Right cardiac atrium (tissue), 5 donors: ENCODE measurements around the gene MNT. TPM values are rescaled to one million over a fixed set of nuclear protein-coding genes. Genes with fewer than 3 reads are reported as not detected.

ENCODE experiments used
- ATAC-seq, 2 donors: fragments of 200-7000 bp; cut with Tn5 transposase; one replicate each; pipeline versions ENCODE4 v1.8.0 to v1.9.1; 2020; ENCODE audit warnings: moderate library complexity in 2 of 2, mild to moderate bottlenecking in 1 of 2
- DNase-seq, 3 donors: peaks; one replicate each; pipeline ENCODE4 v3.0.0-alpha.2; 2020
- H3K27ac ChIP-seq: one replicate; pipeline ENCODE4 v1.5.1; 2013; ENCODE audit warnings: mild to moderate bottlenecking, low read length, control low read depth, moderate library complexity
- H3K27me3 ChIP-seq: one replicate; pipeline ENCODE4 v1.6.1; 2013; ENCODE audit not compliant: control insufficient read depth, insufficient read depth
- H3K4me1 ChIP-seq: one replicate; pipeline ENCODE4 v1.6.1; 2013; ENCODE audit warnings: low read length; ENCODE audit not compliant: control insufficient read depth, insufficient read depth
- H3K4me3 ChIP-seq: one replicate; pipeline ENCODE4 v1.5.1; 2013; ENCODE audit warnings: low read length, control low read depth
- H3K9me3 ChIP-seq: one replicate; pipeline ENCODE4 v1.6.1; 2013; ENCODE audit warnings: low read length; ENCODE audit not compliant: control insufficient read depth
- WGBS: extraction: QIAGEN DNeasy Blood & Tissue Kit; methylation state at CpG from one replicate; pipeline ENCODE4 v1.1.7; 2013; 5-methylcytosine and 5-hydroxymethylcytosine counted together
- intact Hi-C, 4 donors: fragments of 100-400 bp; cut with DNase I; formaldehyde crosslinking; loops; one replicate each; pipeline versions ENCODE4 v1.11.0 to v1.14.0; 2022 to 2023
- polyA plus RNA-seq: library from polyadenylated mRNA; stranded (reverse); fragments of 200-250 nt; gene quantifications from one replicate; pipeline ENCODE4 v1.2.3, GENCODE V29; 2013
- total RNA-seq, 4 donors: library from RNA; stranded (reverse); fragmentation: NEBNext Ultra II Directional; extraction: Animal tissue kit (Norgen Biotek cat#: 25700); gene quantifications; one replicate each; pipeline ENCODE4 v1.2.1, GENCODE V29; 2021
- donor health status: healthy with polysubstance abuse.
- donor health status: DM: no; HTN: yes; CAD: no.
- donor health status: DM: no; HTN: no; CAD: no.
- donor health status: DM: no; HTN: yes; CAD: no; lungs with severe emphysema.
- donor health status: DM: yes; HTN: yes; CAD: no.

Gene MNT
- total and polyA plus RNA-seq, 5 donors: 6.8 to 11.8 (median 10.6) TPM

- Histone ChIP-seq H3K27me3 (no peaks in the 10 kb centered on the region), H3K9me3 (no peaks in the 10 kb centered on the region), H3K27ac (no peak overlapping the region), H3K4me3 (no peak overlapping the region), H3K4me1 (no peaks in the 10 kb centered on the region)
- DNase-seq (peak in 1 of 3 donors; percentile 0), ATAC-seq (peak in 1 of 2 donors; percentile 8)
- WGBS: 92% methylated on average over 10 of the region's 10 CpGs
- intact Hi-C loops: no loop called here
These were observed 42.9 kb downstream of the MNT start for GRCh38 chr17:2357931-2358434.

- peak in 1 of 3 donors; percentile 1 for DNase-seq
- intact Hi-C loops: no loop called here
- Histone ChIP-seq H3K4me1 (no peaks in the 10 kb centered on the region), H3K4me3 (no peak overlapping the region), H3K27me3 (no peaks in the 10 kb centered on the region), H3K9me3 (no peaks in the 10 kb centered on the region), H3K27ac (no peak overlapping the region)
- ATAC-seq: no peak
- 95% methylated on average over 4 of the region's 4 CpGs for WGBS
These were observed 43.6 kb downstream of the MNT start for GRCh38 chr17:2357237-2357636.

DNA sequence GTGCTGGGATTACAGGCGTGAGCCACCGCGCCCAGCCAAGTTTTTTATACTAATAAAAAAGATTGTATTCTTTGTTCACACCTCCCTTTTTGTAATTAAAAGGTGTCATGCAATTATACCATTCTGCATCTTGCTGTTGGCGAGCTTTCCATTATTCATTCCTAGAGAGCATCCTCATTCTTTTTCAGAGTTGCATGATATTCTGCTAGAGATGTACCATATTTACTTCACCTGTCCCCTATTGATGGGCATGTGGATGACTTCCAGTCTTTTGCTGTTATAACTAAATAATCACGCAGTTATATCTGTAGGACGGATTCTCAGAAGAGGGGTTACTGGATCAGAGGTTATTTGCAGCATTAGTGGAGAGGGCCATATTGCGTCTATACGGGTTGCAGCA lies 46.5 kb downstream of the MNT start:
- DNase-seq: no peak
- WGBS: 85% methylated on average over 8 of the region's 8 CpGs
- no peaks in the 10 kb centered on the region for H3K9me3 ChIP-seq
- intact Hi-C loops: no loop called here
- H3K27ac ChIP-seq: no peak overlapping the region
- no peak for ATAC-seq
- H3K4me1 ChIP-seq: no peaks in the 10 kb centered on the region
- H3K4me3 ChIP-seq: no peak overlapping the region
- no peaks in the 10 kb centered on the region for H3K27me3 ChIP-seq

GRCh38 chr17:2351269-2351668 lies 49.6 kb downstream of the MNT start:
- H3K27ac ChIP-seq: no peak overlapping the region
- ATAC-seq: no peak
- intact Hi-C loops: no loop called here

DNA sequence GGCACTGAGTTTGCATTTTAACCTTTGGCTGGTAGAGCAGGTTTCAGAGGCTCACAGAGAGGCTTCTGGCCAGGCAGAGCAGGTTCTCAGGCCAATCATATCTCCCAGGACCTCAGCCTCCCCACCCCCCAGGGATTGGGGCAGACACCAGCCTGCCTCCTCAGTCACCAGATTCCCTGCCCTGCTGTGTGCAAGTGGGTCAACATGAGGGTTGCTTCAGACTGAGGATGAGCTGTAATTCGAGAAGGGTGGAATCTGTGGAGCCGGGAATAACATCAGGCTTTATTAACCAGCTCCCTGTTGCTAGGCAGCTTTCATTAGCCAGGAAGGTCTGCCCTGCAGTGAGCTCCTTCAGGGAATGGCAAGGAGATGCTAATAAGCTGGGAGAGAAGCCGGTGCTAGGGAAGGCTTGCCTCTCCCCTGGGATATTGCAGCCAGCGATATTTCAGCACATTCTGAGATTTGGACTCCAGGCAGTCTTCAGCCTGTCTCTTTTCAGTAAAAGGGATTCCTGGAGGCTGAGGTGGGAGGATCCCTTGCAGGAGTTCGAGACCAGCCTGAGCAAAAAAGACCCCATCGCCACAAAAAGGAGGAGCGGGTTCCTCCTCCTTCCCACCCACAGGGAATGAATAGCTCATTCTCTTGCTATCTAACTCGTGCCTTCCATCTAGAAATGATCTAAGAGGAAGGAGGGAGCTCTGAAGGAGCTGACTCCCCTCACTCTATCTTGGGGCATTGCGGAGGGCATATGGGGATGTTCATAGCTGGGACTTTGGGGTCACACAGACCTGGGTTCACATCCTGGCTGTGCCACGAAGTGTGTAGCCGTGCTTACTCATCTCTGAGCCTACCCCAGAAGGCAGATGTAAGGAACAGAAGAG lies 52.8 kb downstream of the MNT start:
- peak in 1 of 3 donors; percentile 65 for DNase-seq
- no peaks in the 10 kb centered on the region for H3K9me3 ChIP-seq
- peak; percentile 51 to 79 for ATAC-seq
- H3K27ac ChIP-seq: peak overlapping the region; percentile 12
- H3K4me3 ChIP-seq: no peak overlapping the region
- peaks cover 3% of the 10 kb centered on the region for H3K4me1 ChIP-seq
- WGBS: 63% methylated on average over 11 of the region's 11 CpGs
- H3K27me3 ChIP-seq: no peaks in the 10 kb centered on the region
- intact Hi-C loops: no loop called here

More at GRCh38 chr17:2351269-2351668, 49.6 kb downstream of the MNT start:
- H3K4me1 ChIP-seq: peaks cover 3% of the 10 kb centered on the region
- 93% methylated on average over 6 of the region's 6 CpGs for WGBS
- H3K27me3 ChIP-seq: no peaks in the 10 kb centered on the region
- no peaks in the 10 kb centered on the region for H3K9me3 ChIP-seq
- no peak overlapping the region for H3K4me3 ChIP-seq
- DNase-seq: peak in 1 of 3 donors; percentile 8

DNA sequence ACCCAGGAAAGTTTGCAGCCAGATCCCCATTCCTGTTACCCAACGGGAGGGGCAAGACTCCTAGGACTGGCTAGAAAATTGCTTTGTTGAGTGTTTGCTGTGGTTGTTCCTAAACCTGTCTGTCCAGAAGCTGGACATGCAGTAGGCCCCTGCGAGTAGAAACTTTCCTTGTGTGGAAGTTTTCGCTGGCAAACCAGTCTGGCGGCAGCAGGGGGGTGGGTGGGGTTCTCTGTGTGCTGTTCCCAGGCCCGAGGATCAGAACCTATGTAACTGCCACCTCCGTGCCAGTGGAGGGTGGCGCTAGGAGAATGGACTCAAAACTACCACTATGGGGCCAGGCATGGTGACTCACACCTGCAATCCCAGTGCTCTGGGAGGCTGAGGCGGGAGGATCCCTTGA lies 54.4 kb downstream of the MNT start:
- Histone ChIP-seq H3K27ac (no peak overlapping the region), H3K4me1 (peaks cover 3% of the 10 kb centered on the region), H3K27me3 (no peaks in the 10 kb centered on the region), H3K9me3 (no peaks in the 10 kb centered on the region), H3K4me3 (no peak overlapping the region)
- DNase-seq (no peak), ATAC-seq (no peak)
- 93% methylated on average over 8 of the region's 8 CpGs for WGBS
- intact Hi-C loops: no loop called here

DNA sequence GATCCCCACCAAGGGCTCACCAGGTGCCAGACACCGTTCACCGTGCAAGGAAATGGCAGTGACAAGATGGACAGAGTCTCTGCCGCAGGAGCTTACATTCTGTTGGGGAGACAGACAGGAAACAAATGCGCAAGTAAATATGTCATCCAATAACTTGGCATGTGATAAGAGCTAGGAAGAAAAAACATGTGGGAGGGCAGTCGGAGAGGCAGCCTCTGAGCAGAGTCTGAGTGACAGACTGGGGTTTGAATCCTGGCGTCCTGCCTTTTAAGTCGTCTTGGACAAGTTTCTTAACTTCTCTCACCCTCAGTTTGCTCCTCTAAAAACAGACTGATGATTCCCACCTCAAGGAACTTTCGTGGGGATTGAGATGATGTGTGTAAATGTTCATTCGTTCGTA lies 56.3 kb downstream of the MNT start:
- H3K27me3 ChIP-seq: no peaks in the 10 kb centered on the region
- 49% methylated on average over 10 of the region's 10 CpGs for WGBS
- ATAC-seq (no peak), DNase-seq (no peak)
- H3K4me1 ChIP-seq: peaks cover 3% of the 10 kb centered on the region
- H3K9me3 ChIP-seq: no peaks in the 10 kb centered on the region
- no peak overlapping the region for H3K4me3 ChIP-seq
- H3K27ac ChIP-seq: no peak overlapping the region
- intact Hi-C loops: no loop called here

DNA sequence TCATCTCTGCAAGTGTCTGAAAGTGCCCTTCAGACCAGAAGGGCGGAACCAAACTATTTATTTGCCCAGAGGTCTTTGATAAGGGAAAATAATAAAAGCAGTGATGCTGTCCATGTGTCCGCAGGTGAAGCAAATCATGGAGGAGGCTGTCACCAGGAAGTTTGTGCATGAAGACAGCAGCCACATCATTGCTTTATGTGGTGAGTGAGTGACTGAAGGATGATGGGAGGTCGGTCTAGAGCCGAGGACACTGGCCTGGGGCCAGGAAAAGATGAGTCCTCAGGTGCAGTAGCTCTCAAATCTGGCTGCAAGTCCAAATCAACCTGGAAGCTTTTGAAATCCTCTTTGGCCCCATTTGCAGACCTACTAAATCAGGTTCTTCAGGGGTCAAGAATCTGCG lies 57.4 kb downstream of the MNT start:
- ATAC-seq (no peak), DNase-seq (no peak)
- intact Hi-C loops: no loop called here
- Histone ChIP-seq H3K9me3 (no peaks in the 10 kb centered on the region), H3K27ac (no peak overlapping the region), H3K4me3 (no peak overlapping the region), H3K4me1 (peaks cover 2% of the 10 kb centered on the region), H3K27me3 (no peaks in the 10 kb centered on the region)
- 66% methylated on average over 5 of the region's 5 CpGs for WGBS

DNA sequence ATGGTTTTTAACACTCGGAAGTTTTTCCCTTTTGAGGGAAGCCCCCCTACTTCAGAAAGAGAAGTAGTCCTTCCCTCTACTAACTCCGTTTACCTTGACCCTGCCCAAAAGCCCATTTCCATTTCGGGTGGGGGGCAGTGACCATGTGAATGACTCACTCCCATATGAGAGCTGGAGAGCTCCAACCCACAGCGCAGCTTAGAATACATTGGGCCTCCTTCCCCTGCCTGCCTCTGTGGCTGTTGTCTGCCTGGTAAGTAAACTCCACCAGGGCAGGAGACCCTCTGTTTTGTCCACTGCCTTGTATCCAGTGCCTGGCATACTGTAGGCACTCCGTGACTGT lies 62.6 kb downstream of the MNT start:
- no peaks in the 10 kb centered on the region for H3K27me3 ChIP-seq
- no peaks in the 10 kb centered on the region for H3K9me3 ChIP-seq
- H3K4me1 ChIP-seq: peaks cover 2% of the 10 kb centered on the region
- peak overlapping the region; percentile 92 for H3K4me3 ChIP-seq
- DNase-seq (no peak), ATAC-seq (no peak)
- peak overlapping the region; percentile 16 for H3K27ac ChIP-seq
- 22% methylated on average over 5 of the region's 5 CpGs for WGBS
- intact Hi-C loops: no loop called here

DNA sequence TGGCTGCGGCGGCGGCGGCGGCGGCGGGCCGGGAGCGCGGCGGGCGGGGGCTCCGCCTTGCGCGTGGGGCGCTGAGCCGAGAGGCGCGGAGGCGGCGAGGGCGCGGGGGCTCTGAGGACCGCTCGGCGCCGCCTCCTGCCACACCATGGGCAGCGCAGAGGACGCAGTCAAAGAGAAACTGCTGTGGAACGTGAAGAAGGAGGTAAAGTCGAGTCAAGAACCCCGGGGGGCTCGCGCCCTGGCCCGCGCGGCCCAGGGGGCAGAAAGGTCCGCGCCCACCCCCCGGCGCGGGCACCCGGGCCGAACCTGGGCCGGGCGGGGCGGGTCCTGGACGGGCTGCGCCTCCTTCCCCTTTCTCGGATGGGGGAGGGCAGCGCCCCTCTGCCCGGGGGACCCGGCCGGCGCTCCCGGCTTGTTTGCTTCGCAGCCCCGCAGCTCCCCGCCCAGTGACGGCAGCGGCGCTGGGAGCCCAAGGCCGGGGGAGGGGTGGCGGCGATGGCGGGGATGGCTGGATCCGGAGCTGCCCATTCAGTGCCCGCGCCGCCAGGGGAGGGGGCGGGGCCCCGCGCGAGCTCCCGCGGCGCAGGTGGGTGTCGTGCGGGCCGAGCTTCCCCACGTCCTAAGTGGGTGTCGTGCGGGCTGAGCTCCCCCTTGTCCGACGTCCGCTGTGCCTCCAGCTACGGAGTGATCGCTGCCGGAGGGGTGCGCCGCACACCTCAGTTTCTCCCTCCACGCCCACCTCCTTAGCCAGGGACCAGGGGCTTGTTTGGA lies 63.1 kb downstream of the MNT start:
- H3K4me1 ChIP-seq: peaks cover 2% of the 10 kb centered on the region
- peak overlapping the region; percentile 74 for H3K27ac ChIP-seq
- no peaks in the 10 kb centered on the region for H3K9me3 ChIP-seq
- DNase-seq (peak; percentile 67 to 89 (median 86)), ATAC-seq (peak; percentile 50 to 59)
- intact Hi-C loops: no loop called here
- under 1% methylated on average over 92 of the region's 92 CpGs for WGBS
- peak overlapping the region; percentile 92 for H3K4me3 ChIP-seq
- no peaks in the 10 kb centered on the region for H3K27me3 ChIP-seq
